ENCODE measurements around the gene ASXL1. TPM values are rescaled to one million over a fixed set of nuclear protein-coding genes. Genes with fewer than 3 reads are reported as not detected.
"Not testable (repeated sequence)": the region's sequence is repeated elsewhere in the genome, so short reads cannot be mapped to it uniquely, and the experiment has no call there.

ASXL1 gene
- total RNA-seq, 1 donor from 2014 or later = 97.5 TPM

- no peaks in the 10 kb centered on the region for H3K27me3 ChIP-seq
- intact Hi-C loops (cut with DNase I) = no loop called here
- DNase-seq (ENCODE audit: extremely low spot score in 2 of 2) = no peak
- TF ChIP-seq, protein P1, sequence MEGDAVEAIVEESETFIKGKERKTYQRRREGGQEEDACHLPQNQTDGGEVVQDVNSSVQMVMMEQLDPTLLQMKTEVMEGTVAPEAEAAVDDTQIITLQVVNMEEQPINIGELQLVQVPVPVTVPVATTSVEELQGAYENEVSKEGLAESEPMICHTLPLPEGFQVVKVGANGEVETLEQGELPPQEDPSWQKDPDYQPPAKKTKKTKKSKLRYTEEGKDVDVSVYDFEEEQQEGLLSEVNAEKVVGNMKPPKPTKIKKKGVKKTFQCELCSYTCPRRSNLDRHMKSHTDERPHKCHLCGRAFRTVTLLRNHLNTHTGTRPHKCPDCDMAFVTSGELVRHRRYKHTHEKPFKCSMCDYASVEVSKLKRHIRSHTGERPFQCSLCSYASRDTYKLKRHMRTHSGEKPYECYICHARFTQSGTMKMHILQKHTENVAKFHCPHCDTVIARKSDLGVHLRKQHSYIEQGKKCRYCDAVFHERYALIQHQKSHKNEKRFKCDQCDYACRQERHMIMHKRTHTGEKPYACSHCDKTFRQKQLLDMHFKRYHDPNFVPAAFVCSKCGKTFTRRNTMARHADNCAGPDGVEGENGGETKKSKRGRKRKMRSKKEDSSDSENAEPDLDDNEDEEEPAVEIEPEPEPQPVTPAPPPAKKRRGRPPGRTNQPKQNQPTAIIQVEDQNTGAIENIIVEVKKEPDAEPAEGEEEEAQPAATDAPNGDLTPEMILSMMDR (IDR thresholded peaks at IDR 0.05) = peak in 1 of 3 experiments; percentile 25
- no peak for TF ChIP-seq POLR2AphosphoS5 (IDR thresholded peaks at IDR 0.05; ENCODE audit: insufficient read depth in 1 of 2, low read depth in 1 of 2)
- H3K27ac ChIP-seq = no peak overlapping the region
- H3K36me3 ChIP-seq = peaks cover 0 to 4% of the 10 kb centered on the region in 2 donors
- H3K4me3 ChIP-seq = no peak overlapping the region
- H3K9me3 ChIP-seq = no peaks in the 10 kb centered on the region
- H3K4me1 ChIP-seq = no peaks in the 10 kb centered on the region
These were observed 21.2 kb upstream of the ASXL1 start for GRCh38 chr20:32336918-32337347.

- DNase-seq (ENCODE audit: extremely low spot score in 2 of 2) = no peak
- no peak for TF ChIP-seq POLR2A (IDR thresholded peaks at IDR 0.05)
- no peak for TF ChIP-seq POLR2AphosphoS5 (IDR thresholded peaks at IDR 0.05; ENCODE audit: insufficient read depth in 1 of 2, low read depth in 1 of 2)
- TF ChIP-seq, protein P1 (IDR thresholded peaks at IDR 0.05) = no peak
- intact Hi-C loops (cut with DNase I) = no loop called here
- no peaks in the 10 kb centered on the region for H3K4me1 ChIP-seq
- no peak overlapping the region for H3K4me3 ChIP-seq
- no peak overlapping the region for H3K27ac ChIP-seq
- no peaks in the 10 kb centered on the region for H3K9me3 ChIP-seq
- no peaks in the 10 kb centered on the region for H3K27me3 ChIP-seq
- H3K36me3 ChIP-seq = no peaks in the 10 kb centered on the region
These were observed 20.0 kb upstream of the ASXL1 start for GRCh38 chr20:32337937-32338661.

DNA sequence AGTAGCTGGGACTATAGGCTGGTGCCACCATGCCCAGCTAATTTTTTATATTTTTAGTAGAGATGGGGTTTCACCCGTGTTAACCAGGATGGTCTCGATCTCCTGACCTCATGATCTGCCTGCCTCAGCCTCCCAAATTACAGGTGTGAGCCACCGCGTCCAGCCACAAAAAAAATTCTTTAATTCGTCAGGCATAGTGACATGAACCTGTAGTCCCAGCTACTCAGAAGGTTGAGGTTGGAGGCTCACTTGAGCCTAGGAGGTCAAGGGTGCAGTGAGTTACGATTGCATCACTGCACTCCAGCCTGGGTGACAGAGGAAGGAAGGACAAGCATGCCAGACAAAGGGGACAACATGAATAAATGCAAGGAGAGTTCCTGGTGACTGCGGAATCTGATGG lies 19.5 kb upstream of the ASXL1 start:
- Histone ChIP-seq H3K27me3 (no peaks in the 10 kb centered on the region), H3K36me3 (no peaks in the 10 kb centered on the region), H3K4me1 (no peaks in the 10 kb centered on the region), H3K27ac (no peak overlapping the region), H3K9me3 (no peaks in the 10 kb centered on the region), H3K4me3 (no peak overlapping the region)
- TF ChIP-seq, protein P1 (IDR thresholded peaks at IDR 0.05) = no peak
- TF ChIP-seq POLR2AphosphoS5 (IDR thresholded peaks at IDR 0.05; ENCODE audit: insufficient read depth in 1 of 2, low read depth in 1 of 2) = no peak
- TF ChIP-seq POLR2A (IDR thresholded peaks at IDR 0.05) = no peak
- intact Hi-C loops (cut with DNase I) = no loop called here
- no peak for DNase-seq (ENCODE audit: extremely low spot score in 2 of 2)

- Histone ChIP-seq H3K9me3 (no peaks in the 10 kb centered on the region), H3K36me3 (no peaks in the 10 kb centered on the region), H3K4me3 (no peak overlapping the region), H3K27ac (no peak overlapping the region), H3K27me3 (no peaks in the 10 kb centered on the region), H3K4me1 (no peaks in the 10 kb centered on the region)
- DNase-seq (ENCODE audit: extremely low spot score in 2 of 2) = no peak
- intact Hi-C loops (cut with DNase I) = no loop called here
- TF ChIP-seq POLR2AphosphoS5 (IDR thresholded peaks at IDR 0.05; ENCODE audit: insufficient read depth in 1 of 2, low read depth in 1 of 2) (no peak), POLR2A (IDR thresholded peaks at IDR 0.05) (no peak)
- TF ChIP-seq, protein P1 (IDR thresholded peaks at IDR 0.05) = no peak
These were observed 19.0 kb upstream of the ASXL1 start for GRCh38 chr20:32339116-32339515.

- H3K27me3 ChIP-seq; H3K4me3 ChIP-seq; H3K9me3 ChIP-seq; DNase-seq (ENCODE audit: extremely low spot score in 2 of 2); intact Hi-C loops (cut with DNase I); H3K36me3 ChIP-seq; H3K4me1 ChIP-seq; H3K27ac ChIP-seq: not testable (repeated sequence)
These were observed 17.1 kb upstream of the ASXL1 start for GRCh38 chr20:32341053-32341452.
